Esophagus muscularis mucosa (tissue), 4 donors: ENCODE data around the gene FMN1. TPM values are rescaled to one million over a fixed set of nuclear protein-coding genes. Genes with fewer than 3 reads are reported as not detected.

Source experiments
- DNase-seq: peaks from one replicate; pipeline ENCODE4 v3.0.0-alpha.2; 2017; ENCODE audit errors: extremely low spot score
- H3K27ac ChIP-seq, 4 donors: fragments of 200-600 bp; sonication (generic); replicated peaks in 1 of 4; 1 replicate in 3 of 4; 2 replicates in 1 of 4; pipeline ENCODE4 v1.5.1; 2016 to 2019; ENCODE audit warnings: mild to moderate bottlenecking in 1 of 4
- H3K27me3 ChIP-seq, 4 donors: fragments of 200-600 bp; sonication (generic); one replicate each; pipeline versions ENCODE4 v1.5.1 to v1.6.0; 2016 to 2019
- H3K36me3 ChIP-seq, 4 donors: fragments of 200-600 bp; sonication (generic); one replicate each; pipeline ENCODE4 v1.5.1; 2016 to 2019
- H3K4me1 ChIP-seq, 4 donors: fragments of 200-600 bp; sonication (generic); one replicate each; pipeline ENCODE4 v1.5.1; 2016 to 2019
- H3K4me3 ChIP-seq, 4 donors: fragments of 200-600 bp; sonication (generic); 1 replicate in 2 of 4; 2 replicates in 2 of 4; pipeline ENCODE4 v1.5.1; 2016 to 2019; ENCODE audit warnings: mild to moderate bottlenecking in 4 of 4, moderate library complexity in 1 of 4
- H3K9me3 ChIP-seq, 4 donors: fragments of 200-600 bp; sonication (generic); 1 replicate in 3 of 4; 2 replicates in 1 of 4; pipeline ENCODE4 v1.5.1; 2016 to 2019
- CTCF ChIP-seq, 3 experiments: fragments of 200-600 bp in 2 of 3; fragments of 450-650 bp in 1 of 3; sonication (generic) in 2 of 3; IDR thresholded peaks; one replicate each; pipeline ENCODE4 v1.5.1; 2017 to 2019; ENCODE audit warnings: antibody characterized with exemption in 3 of 3, mild to moderate bottlenecking in 2 of 3, moderate library complexity in 1 of 3
- EP300 ChIP-seq: sonication (generic); formaldehyde crosslinking; IDR thresholded peaks from one replicate; pipeline ENCODE4 v1.6.1; 2017; ENCODE audit warnings: antibody characterized with exemption
- POLR2A ChIP-seq: fragments of 450-650 bp; IDR thresholded peaks from one replicate; pipeline ENCODE4 v1.6.1; 2017; ENCODE audit warnings: antibody characterized with exemption, moderate library complexity, mild to moderate bottlenecking, low read depth
- POLR2AphosphoS5 ChIP-seq, 2 donors: sonication (generic); formaldehyde crosslinking; IDR thresholded peaks; one replicate each; pipeline ENCODE4 v1.6.1; 2017; ENCODE audit warnings: antibody characterized with exemption in 2 of 2
- WGBS: methylation state at CpG from one replicate; pipeline ENCODE4 v1.1.5; 2018; 5-methylcytosine and 5-hydroxymethylcytosine counted together
- intact Hi-C: fragments of 100-400 bp; cut with DNase I; formaldehyde crosslinking; loops from one replicate; pipeline ENCODE4 v1.15.1; 2023
- total RNA-seq, 4 donors: library from RNA; depleted of rRNA; stranded (reverse); fragments of >200 nt; gene quantifications; one replicate each; pipeline versions ENCODE4 v1.1.0 to v1.2.1, GENCODE V29; 2016

The FMN1 gene
- total RNA-seq, 4 donors from 2014 or later: 4.8 to 12.5 (median 8.6) TPM

- Histone ChIP-seq H3K9me3 (no peaks in the 10 kb centered on the region), H3K4me1 (peaks cover 0 to 7% (median 4%) of the 10 kb centered on the region in 4 donors), H3K36me3 (no peaks in the 10 kb centered on the region), H3K27me3 (no peaks in the 10 kb centered on the region), H3K4me3 (no peak overlapping the region), H3K27ac (no peak overlapping the region)
- 88% methylated on average over 1 of the region's 1 CpG for WGBS
- DNase-seq: no peak
- intact Hi-C loops: no loop called here
- TF ChIP-seq POLR2A (no peak), EP300 (no peak), POLR2AphosphoS5 (IDR thresholded peaks at IDR 0.05) (no peak), CTCF (IDR thresholded peaks at IDR 0.05) (no peak)
Observed at GRCh38 chr15:33158366-33158765, 36.1 kb downstream of the FMN1 start.

DNA sequence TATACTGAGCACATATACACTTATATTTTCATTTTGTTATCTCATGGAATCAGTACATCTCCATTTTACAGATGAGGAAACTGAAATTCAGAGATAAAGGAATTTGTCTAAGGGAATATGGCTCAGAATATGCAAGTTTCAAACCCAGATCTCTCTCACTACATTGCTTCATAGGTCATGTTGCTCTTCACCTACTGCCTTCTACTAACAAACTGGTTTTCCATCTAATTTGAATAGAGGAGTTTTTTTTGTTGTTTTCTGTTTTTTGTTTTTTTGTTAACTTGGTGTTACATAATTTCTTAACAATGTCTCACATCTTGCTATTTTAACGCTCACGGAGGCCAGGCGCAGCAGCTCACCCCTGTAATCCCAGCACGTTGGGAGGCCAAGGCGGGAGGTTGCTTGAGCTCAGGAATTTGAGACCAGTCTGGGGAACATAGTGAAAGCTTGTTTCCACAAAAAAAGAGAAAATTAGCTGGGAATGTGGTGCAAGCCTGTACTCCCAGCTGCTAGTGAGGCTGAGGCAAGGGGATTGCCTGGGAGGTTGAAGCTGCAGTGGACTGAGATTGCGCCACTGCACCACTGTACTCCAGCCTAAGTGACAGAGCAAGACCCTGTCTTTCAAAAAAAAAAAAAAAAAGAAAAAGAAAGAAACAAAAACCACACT lies 37.0 kb downstream of the FMN1 start:
- no peak overlapping the region for H3K4me3 ChIP-seq
- no peak overlapping the region for H3K27ac ChIP-seq
- H3K36me3 ChIP-seq: no peaks in the 10 kb centered on the region
- TF ChIP-seq POLR2AphosphoS5 (IDR thresholded peaks at IDR 0.05) (no peak), CTCF (IDR thresholded peaks at IDR 0.05) (no peak), EP300 (no peak)
- intact Hi-C loops: no loop called here
- WGBS: 90% methylated on average over 6 of the region's 6 CpGs
- H3K4me1 ChIP-seq: peaks cover 0 to 9% (median 5%) of the 10 kb centered on the region in 4 donors
- no peaks in the 10 kb centered on the region for H3K27me3 ChIP-seq
- no peaks in the 10 kb centered on the region for H3K9me3 ChIP-seq
- DNase-seq: no peak

GRCh38 chr15:33155691-33156420 lies 38.7 kb downstream of the FMN1 start:
- Histone ChIP-seq H3K4me3 (no peak overlapping the region), H3K9me3 (no peaks in the 10 kb centered on the region), H3K27me3 (no peaks in the 10 kb centered on the region), H3K4me1 (peaks cover 0 to 9% (median 4%) of the 10 kb centered on the region in 4 donors), H3K36me3 (no peaks in the 10 kb centered on the region), H3K27ac (no peak overlapping the region)
- no peak for DNase-seq
- 89% methylated on average over 7 of the region's 7 CpGs for WGBS
- intact Hi-C loops: no loop called here
- TF ChIP-seq EP300: no peak
- TF ChIP-seq CTCF (IDR thresholded peaks at IDR 0.05): no peak
- TF ChIP-seq POLR2AphosphoS5 (IDR thresholded peaks at IDR 0.05): no peak
- TF ChIP-seq POLR2A: no peak

DNA sequence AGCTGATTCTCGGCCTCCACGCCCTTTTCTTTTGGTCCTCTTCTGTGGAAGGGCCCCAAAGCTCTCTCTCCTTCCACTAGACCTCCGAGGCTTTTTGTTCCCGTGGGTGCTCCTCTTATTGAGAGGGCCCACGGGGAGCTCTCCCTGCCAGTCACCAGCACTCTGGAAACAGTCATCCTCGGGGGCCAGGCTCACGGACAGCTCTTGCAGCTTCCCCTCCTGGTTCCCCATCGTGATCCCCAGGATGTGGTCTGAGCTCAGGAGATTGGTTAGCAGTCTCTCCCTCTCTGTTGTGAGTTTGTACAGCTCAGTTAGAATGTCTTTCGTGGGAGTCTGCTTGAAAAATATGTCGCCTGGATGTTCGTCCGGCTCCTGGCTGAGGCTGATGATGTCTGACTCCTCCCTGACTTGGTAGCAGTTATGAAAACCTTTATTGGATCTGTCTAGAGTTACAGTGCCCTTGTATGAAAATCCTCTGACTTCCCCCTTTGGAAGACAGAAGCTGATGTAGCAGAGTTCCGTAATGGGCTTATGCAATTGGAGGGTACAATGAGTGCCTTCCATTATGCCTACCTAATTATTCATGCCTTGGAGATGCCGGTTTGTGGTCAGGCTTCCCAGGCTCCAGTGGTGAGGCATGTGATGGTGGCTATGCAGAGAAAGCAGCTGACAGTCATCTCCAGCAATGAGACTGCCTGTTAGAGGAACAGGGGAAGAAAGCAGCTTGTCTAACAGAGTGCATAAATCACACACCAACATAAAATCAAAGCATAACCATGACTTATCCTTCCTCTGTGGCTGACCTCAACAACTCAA lies 40.0 kb downstream of the FMN1 start:
- no peaks in the 10 kb centered on the region for H3K27me3 ChIP-seq
- peak overlapping the region in 3 of 4 donors; percentile 27 to 38 (median 30) for H3K27ac ChIP-seq
- H3K36me3 ChIP-seq: no peaks in the 10 kb centered on the region
- H3K9me3 ChIP-seq: no peaks in the 10 kb centered on the region
- H3K4me3 ChIP-seq: peak overlapping the region; percentile 9 to 39 (median 21)
- WGBS: 80% methylated on average over 14 of the region's 14 CpGs
- H3K4me1 ChIP-seq: peaks cover 0 to 4% (median 0%) of the 10 kb centered on the region in 4 donors
- intact Hi-C loops: no loop called here
- TF ChIP-seq CTCF (IDR thresholded peaks at IDR 0.05): no peak
- TF ChIP-seq POLR2AphosphoS5 (IDR thresholded peaks at IDR 0.05): peak; percentile 16 to 51
- DNase-seq: no peak
